Ramos (cell line): ENCODE data around the gene C10orf71.

Experiments used
- in situ Hi-C: fragments of 300-500 bp; cut with MboI; formaldehyde crosslinking; loops from one replicate; pipeline ENCODE4 v1.14.3; 2022; ENCODE audit warnings: low sequenced_read_pairs; ENCODE audit not compliant: unreplicated experiment

The C10orf71 gene

DNA sequence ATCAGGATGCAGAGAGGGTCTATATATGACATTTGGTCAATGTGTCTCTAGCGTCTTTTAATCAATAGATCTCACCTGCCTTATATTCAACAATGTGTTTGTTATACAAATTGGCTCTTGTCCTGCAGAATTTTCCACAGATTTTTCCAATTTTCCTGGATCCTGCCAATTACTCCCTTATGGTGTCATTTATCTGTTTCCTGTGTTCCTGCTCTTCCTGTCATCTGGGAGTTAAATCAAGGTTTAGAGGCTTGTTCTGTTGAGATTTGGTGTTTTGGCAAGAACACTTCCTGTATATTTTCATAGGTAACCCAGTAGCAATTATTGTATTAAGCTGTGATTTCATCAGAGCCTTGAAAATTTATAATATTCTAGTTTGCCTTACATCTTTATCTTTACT lies 8.8 kb upstream of the C10orf71 start:
- in situ Hi-C loops, result no loop called here

DNA sequence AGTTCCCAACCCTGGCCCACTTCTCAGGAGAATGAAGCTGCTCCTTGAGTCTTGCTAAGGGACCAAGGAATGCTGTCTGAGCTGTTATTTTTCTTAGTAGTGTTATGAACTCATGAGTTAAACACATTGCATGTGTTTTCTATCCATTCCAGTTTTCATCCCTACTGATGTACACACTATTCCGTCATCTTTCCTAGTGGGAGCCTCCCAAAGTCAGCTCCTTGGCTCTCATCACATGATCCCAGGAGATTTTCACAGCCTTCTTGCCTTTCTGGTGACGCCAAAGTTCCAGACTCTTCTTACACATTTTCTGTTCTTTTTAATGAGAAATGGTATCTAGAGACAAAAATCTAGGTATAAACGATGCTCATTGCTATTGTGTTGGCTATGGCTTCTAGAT lies 8.4 kb upstream of the C10orf71 start:
- in situ Hi-C loops, result no loop called here

DNA sequence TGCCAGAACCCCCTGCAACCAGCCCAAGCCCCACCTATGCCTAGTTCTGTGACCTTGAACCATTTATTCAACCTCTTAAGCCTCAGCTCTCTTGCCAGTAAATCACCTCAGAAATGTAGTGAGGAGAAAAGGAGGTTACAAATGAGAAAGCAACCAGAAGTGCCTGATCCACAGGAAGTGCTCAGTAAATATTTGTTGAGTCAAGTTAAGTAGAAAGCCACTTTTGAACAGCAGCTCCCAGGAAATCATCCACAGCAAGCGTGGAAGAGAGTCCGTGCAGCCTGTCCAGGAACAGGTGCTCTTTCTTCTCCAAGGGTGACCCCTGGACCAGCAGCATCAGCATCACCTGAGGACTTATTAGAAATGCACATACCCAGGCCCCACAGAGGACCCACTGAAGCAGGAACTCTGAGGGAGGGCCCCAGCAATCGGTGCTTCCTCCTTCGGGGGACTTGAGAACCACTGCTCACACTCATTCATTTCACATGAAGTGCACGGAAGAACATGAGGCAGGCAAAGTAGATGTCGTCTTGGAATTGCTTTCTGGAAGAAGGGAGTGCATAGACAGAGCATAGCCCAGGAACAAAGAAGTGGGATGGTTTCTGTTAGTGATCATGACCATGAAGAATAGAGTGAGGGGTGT lies 6.3 kb upstream of the C10orf71 start:
- in situ Hi-C loops, result no loop called here

DNA sequence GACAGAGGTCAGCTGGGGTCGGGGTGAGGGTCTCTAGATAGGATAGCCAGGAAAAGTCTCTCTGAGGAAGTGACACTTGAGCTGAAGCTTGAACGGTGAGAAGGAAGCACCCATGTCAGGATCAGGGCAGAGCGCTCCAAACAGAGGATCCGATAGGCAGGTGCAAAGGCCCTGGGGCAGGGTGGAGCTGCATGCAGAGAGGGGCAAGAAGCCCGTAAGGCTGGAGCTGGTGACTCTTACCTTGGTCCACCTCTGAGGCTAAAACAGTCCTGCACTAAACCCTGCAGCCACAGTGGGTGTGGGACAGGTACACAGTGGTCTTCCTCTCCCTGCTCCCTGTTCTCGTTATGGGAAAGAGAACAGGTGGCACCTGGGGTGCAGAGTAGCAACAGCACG lies 5.8 kb upstream of the C10orf71 start:
- in situ Hi-C loops, result no loop called here

DNA sequence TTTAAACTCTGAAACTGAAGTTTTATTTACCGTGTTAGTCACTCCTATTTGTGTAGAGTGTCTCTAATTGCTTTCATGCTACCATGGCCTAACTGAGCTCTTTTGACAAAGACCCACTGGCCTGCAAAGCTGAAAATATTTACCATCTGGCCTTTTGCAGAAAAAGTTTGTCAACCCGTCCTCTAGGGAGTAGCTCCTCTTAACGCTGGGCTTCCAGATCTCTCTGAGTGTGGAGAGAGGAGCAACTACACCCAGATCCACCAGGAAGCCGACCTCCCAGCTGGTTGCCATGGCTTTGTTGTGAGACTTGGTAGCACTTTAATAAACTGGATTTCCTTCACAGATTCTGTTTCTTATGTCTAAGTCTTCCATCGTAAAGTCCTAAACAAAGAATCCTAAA lies 4.2 kb upstream of the C10orf71 start:
- in situ Hi-C loops, result no loop called here

DNA sequence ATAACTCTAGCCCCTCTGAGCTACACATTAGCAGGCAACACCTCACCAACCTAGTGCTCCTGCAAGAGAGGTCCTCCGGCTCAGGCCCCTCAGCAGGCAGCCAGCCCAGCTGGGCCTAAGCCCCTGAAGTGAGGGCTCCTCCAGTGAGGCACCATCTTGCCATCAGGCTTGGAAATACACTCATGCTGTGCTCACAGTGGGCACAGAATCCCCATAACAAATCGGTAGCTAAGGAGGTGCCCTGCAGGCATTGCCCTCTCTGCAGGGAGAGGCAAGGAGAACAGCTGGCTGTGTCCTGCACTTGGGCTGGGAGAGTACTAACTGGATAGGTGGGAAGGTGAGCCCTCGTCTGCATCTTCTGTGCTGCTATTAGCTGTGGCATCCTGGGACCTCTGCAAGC lies 3.7 kb upstream of the C10orf71 start:
- in situ Hi-C loops, result no loop called here

DNA sequence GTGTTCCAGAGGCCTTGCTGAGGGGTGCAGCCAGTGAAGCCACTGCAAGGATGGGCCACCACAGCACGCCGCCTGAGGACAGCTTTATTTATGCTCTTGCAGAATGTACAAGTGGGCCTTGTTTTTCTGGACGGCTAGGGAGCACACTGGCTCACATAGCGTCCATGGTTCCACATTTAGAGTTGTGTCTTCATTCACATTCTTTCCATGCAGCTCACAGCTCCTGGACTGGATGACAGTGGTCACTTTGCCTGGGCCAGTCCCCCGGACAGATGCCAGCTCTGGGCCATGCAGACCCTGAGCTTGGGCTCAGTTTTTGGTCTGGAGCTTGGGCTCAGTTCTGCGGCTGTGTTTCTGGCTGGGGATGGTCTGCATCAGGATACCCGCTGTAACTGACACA lies 2.6 kb upstream of the C10orf71 start:
- in situ Hi-C loops, result no loop called here

DNA sequence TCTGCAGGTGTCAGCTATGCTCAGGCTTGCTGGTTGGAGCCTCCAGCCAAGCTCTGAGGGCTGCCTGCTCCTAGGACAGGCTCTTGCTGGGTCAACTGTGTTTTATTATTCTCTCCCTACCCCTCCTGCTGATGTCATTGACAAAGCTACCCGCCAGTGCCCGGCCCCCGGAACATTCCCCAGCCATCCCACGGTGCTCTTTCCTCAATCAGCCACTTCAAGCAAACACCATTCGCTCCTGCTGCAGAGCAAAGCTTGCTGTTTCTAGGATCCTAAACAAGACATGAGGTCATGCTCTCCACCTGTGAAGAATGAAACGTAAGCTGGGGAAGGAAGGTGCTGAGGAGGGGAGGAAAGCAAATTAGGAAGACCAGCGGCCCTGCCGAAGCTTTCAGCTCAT lies 2.1 kb upstream of the C10orf71 start:
- in situ Hi-C loops, result no loop called here

DNA sequence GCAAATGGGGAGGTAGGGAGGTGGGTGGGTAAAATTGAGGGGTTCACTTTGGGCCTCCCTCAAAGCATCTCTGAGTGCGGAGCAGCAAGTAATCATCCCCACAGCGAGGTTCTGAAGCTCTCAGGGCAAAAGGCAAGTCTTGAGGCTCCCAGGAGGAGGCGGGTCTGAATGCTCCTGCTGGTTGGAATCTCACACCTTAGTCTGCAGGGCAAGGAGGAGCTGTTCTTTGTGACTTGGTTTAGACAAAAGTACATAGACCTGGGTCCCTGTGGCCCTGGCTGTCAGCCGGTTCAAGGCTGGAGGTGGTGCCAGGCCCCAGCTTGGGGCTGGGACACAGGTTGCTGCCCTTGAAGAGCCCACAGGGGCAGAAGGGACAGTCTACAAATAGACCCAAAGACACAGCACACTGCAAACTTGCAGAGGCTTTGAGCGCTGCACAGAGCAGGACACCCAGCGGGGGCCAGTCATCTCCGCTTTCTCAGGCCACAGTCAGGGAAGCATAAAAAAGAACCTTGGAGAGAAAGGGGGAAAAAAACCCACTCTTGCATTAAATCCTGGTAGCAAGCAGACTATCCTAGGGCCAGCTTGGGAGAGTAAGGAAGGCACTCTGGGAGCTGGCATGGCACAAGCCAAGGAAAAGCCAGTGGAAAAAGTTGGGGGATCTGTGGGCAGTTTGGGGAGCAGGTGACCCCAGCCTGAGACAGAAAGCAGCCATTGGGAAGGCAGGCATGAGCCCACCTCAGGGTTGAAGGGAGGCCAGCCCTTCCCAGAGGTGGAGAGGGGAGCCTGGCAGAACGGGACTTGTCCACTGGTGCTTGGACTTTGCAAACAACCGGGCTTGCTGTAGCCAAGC lies 926 bp upstream of the C10orf71 start:
- in situ Hi-C loops, result no loop called here

DNA sequence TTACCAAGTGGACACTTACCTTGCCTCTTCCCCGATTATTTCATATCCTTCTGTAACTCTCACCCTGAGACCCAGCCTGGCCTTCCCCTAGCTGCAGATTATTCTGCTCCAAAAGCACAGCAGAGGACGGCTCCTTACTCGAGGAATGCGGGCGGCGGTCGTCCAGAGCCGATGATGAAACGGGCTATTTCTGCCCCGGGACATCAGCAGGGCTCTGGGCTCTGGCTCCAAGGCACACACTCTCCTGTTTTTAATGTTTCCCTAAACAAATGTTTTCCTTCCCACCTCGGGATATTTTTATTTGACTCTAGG lies 343 bp upstream of the C10orf71 start:
- in situ Hi-C loops, result no loop called here

DNA sequence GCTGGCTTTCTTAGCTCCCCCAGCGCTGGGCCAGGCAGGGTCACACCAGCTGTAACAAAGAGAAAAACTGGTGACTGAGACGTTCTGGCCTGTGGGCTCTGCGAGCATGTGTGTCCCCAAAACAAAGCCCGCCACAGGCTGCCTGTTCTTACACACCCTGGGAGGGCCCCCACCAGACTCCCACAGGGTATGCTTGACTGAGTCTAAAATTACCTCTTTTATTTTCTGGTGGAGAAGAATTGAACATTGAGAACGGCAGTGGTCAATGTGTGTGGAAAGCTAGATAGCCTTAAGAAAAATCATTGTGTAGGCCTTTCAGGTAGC lies 808 bp downstream of the C10orf71 start:
- in situ Hi-C loops, result no loop called here

DNA sequence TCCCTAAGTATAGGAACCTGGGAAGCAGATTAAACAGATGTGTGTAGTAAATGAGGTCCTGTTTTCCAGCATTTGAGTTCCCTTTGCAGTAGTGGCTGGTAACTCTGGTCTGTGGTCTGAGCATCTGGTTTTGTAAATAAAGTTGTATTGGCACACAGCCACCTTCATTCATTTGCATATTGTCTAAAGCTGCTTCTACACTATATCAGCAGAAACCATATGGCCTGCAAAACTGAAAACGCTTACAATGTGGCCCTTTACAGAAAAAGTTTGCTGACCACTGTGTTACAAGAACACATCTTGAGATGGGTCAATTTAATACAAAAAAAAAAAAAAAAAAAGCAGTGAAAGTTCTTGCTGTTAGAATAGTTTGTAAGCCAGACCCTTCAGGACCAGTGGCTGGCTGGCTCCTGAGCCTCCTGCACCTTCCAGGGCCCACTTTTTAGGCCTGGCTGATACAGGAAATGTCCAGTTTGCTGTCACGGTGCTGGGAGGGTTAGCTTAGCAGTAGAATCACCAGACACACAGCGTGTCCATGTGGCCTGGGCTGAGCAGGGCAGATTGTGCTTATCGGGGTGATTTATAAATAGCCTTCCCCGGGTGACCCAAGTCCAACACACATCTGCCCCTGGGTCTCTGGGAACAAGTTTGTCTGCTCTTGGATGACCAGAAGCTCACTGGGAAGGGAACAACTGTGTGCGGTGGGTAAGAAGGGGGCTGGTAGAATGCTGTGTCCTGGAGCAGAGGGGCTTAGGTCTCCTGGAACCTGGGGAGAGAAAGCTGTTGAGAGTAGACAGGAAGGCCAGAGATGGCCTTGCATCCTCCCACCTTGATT lies 1.4 kb downstream of the C10orf71 start:
- in situ Hi-C loops, result no loop called here

DNA sequence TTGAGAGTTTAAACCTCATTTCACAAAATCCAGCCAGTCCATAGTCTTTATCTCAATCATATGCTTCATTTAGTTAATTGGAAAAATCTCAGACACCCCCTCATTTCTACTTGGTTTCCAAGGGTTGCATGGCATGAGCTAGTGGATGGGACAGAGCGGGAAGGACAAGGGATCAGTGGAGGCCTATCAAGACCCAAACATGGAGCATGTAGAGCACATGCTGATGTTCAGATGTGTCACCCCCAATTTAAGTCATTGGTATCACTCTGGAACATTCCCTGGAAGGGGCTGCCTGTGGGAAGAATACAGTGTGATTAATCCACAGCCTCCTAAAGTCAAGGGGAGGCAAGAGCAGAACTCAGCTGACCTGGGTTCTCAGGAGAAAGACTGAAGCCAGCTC lies 2.3 kb downstream of the C10orf71 start:
- in situ Hi-C loops, result no loop called here

DNA sequence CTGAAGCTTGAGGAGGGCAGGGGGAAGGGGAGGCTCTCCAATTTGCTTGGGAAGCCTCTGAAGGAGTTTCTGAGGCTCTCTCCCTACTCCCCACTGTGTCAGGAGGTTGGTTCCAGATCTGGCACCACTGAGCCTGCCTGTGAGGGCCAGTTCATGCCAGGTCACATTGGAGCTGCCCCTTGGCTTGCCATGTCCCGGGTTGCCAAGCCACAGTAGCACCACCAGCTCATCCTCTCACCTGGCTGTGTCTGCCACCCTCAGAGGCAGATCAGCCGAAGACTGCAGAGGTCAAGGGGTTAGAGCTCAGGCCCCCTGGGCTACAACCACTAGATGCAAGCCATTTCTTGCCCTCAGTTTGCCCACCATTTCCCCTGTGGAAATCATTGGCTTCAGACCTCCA lies 3.1 kb downstream of the C10orf71 start:
- in situ Hi-C loops, result no loop called here

DNA sequence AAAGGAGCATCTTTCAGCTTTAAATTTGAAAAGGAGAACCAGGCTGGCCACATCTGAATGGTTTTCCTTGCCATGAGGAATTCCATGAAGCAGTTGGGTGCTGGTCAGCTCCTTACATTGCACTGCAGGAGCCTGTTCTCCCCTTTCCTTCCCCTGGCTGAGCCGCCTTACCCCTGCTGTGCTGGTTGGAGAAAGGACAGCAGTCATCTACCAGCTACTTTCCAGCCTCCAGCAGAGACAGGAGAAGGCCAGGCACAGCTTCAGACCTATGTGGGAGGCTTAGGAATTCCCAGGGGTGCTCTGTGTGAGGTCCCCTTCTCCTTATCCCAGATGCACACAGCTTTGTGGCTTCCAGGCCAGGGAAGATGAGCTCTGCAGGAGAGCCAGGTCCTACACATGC lies 4.7 kb downstream of the C10orf71 start:
- in situ Hi-C loops, result no loop called here

DNA sequence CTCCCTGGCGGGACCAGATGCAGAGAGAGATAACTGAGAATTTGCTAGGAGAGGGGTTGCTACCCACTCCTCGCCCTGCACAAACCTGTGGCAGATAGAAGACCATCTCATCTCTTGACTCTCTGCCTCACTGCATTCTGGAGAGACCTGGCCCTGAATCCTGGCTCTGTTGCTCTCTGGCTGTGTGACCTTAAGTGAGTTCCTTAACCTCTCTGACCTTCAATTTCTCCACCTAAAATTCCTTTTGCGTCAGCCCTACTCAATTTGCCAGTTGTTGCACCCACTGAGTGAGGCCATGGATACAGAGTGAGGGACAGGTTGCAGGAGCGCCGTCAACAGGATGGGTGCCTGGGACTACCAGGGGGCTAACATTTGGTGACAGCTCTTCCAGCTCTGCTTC lies 5.2 kb downstream of the C10orf71 start:
- in situ Hi-C loops, result no loop called here

DNA sequence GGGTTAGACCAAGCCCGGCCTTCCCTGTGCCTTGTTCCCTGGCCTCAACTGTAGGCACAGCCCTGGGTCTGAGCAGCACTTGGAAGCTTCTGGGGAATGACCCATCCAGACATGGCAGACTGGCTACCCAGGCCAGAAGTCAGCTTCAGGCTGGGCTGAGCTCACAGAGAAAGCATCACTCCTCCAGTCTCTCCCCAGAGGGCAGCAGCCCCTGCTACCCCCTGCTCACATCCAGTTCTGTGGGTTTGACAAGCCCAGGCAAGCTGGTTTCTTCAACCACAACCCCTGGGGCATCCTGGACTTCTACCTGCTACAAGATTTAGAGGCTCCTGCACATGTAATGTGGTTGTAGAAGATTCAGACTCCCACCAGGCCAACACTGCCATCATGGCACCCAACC lies 9.0 kb downstream of the C10orf71 start:
- in situ Hi-C loops, result no loop called here

DNA sequence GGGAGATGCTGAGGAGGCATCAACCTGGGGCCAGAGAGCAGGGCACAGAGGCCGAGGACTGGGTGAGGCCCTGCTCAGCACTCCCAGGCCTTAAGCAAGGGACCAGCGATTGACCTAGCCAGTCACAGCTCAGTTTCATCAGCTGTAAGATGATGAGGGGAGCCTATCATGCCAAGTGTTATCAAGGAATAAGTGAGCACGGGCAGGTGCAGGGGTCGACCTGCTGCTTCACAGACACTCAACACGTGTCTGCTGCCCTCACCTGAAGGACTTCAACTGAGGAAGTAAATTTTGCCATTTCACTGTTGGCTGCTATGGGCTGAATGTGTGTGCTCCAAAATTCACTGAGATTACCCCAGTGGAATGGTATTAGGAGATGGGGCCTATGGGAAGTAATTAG lies 9.9 kb downstream of the C10orf71 start:
- in situ Hi-C loops, result no loop called here

DNA sequence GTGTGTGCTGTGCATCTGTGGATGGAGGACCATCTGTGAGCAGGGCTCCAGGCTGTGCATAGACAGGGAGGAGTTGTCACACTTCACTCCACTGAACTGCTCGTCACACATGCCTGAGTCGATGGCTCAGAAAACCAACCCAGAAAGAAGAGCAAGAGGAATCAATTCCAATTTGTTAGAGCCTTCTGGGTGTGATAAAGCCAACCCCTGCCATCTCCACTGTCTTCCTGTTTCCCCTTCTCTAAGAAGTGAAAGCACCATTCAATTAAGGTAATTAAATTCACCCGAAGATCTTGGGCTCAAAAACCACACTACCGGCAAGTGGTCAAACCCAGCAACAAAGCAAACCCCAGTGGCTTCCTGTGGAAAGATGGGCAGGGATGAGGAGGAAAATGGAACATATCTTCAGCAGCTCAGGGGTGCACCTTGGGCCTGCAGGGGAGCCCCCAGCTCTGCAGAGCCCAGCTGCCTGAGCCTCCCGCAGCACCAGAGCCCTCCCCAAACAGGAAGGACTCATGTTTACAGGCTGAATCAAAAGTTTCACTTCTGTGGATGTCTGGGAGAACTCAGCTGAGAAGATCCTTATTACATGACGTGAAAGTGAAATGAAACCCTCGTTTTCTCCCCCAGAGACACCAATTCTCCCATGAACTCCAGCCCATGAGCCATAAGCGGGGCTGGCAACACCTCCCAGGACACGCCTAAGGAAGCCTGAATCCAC lies 10.9 kb downstream of the C10orf71 start:
- in situ Hi-C loops, result no loop called here

DNA sequence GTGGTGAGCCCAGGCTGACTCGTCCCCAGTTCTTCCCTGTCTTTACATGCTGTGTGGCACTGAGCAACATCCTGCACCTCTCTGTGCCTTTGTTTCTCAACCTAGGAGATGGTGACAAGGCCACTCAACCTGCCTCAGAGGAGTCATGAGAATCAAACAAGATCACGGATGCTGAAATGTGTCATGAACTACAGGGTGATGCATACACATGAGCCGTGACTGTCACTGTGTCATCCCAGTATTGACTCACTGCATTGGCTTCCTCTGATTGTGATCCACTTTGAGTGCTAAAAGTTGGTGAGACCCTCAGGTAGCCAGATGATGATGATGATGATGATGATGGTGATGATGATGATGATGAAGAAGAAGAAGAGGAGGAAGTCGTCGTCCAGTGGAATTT lies 11.5 kb downstream of the C10orf71 start:
- in situ Hi-C loops, result no loop called here
